Esophagus squamous epithelium (tissue), 5 donors: ENCODE results near the gene ASAP2. TPM values are rescaled to one million over a fixed set of nuclear protein-coding genes. Genes with fewer than 3 reads are reported as not detected.

Source experiments
- DNase-seq: peaks from one replicate; lab custom pipeline; 2025; lab: John Stamatoyannopoulos, UW
- H3K27ac ChIP-seq, 4 donors: fragments of 200-600 bp; sonication (generic); one replicate each; pipeline ENCODE4 v1.5.1; 2016 to 2019; ENCODE audit warnings: mild to moderate bottlenecking in 1 of 4
- H3K27me3 ChIP-seq, 4 donors: fragments of 200-600 bp; sonication (generic); 1 replicate in 3 of 4; 2 replicates in 1 of 4; pipeline versions ENCODE4 v1.5.1 to v1.6.0; 2017 to 2021; ENCODE audit warnings: antibody characterized with exemption in 1 of 4
- H3K36me3 ChIP-seq, 3 donors: fragments of 200-600 bp; sonication (generic); one replicate each; pipeline ENCODE4 v1.5.1; 2016 to 2019
- H3K4me1 ChIP-seq, 3 donors: fragments of 200-600 bp; sonication (generic); one replicate each; pipeline ENCODE4 v1.5.1; 2017 to 2019
- H3K4me3 ChIP-seq, 4 donors: fragments of 200-600 bp; sonication (generic); 1 replicate in 3 of 4; 2 replicates in 1 of 4; pipeline ENCODE4 v1.5.1; 2016 to 2019; ENCODE audit warnings: mild to moderate bottlenecking in 2 of 4, moderate library complexity in 1 of 4
- H3K9me3 ChIP-seq, 3 donors: fragments of 200-600 bp; sonication (generic); one replicate each; pipeline ENCODE4 v1.5.1; 2016 to 2019
- POLR2A ChIP-seq, 4 donors: fragments of 450-650 bp; IDR thresholded peaks; one replicate each; pipeline ENCODE4 v1.6.1; 2017; ENCODE audit warnings: antibody characterized with exemption in 4 of 4, mild to moderate bottlenecking in 4 of 4, moderate library complexity in 3 of 4
- WGBS, 2 donors: methylation state at CpG; one replicate each; pipeline ENCODE4 v1.1.5; 2018; 5-methylcytosine and 5-hydroxymethylcytosine counted together
- intact Hi-C: fragments of 100-400 bp; cut with DNase I; formaldehyde crosslinking; loops from one replicate; pipeline ENCODE4 v1.15.0; 2022
- total RNA-seq, 4 donors: library from RNA; depleted of rRNA; stranded (reverse); fragments of >200 nt; gene quantifications; one replicate each; pipeline ENCODE4 v1.1.0, GENCODE V29; 2016
- TF ChIP-seq, protein P1 (sequence below), 6 experiments: fragments of 450-650 bp in 4 of 6; fragments of 200-600 bp in 2 of 6; sonication (generic) in 2 of 6; IDR thresholded peaks; one replicate each; pipeline ENCODE4 v1.5.1; 2016 to 2019; ENCODE audit warnings: antibody characterized with exemption in 6 of 6, mild to moderate bottlenecking in 4 of 6, moderate library complexity in 4 of 6
- donor health status: DM: yes; HTN: yes; CAD: no.

Gene ASAP2
- total RNA-seq, 4 donors from 2014 or later, result 3.3 to 15.3 (median 6.9) TPM

DNA sequence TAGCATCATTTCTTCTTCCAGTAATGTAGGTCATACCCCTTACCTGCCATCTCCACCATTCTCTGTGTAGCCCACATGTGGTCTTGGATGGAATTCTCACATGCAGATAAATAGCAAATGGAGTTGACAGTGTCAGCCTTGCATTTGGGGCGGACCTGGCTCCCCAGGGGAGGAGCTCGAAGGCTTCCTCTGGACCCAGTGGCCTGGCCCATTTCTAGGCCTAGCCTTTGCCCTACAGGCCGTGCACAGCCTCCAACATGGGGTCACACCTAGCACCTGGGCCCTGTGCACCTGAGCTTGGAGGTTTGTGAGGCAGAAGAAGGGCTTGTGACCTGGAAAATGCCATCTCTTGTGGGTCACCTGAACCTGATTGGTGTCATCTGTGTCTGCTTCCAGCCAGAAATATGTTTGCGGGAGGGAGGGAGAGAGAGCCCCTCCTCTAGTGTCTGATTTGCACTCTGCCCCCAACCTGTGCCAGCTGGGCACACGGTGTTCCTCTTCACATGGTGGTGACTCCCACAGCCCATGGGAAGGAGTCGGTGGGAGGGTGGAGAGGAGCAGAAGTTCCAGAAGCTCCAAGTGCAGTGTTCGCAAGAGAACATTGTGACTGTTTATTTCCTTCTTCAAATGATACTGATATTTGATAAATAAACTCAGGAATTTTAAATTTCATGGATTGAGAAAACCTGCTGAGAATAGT lies 183.7 kb downstream of the ASAP2 start:
- WGBS, 2 donors, result 94 to 100% methylated on average over 2 to 6 of the region's 7 CpGs
- no peak overlapping the region for H3K27ac ChIP-seq
- no peak for DNase-seq
- peaks cover 0 to 32% (median 15%) of the 10 kb centered on the region in 3 donors for H3K4me1 ChIP-seq
- peaks cover 0 to 66% (median 0%) of the 10 kb centered on the region in 3 donors for H3K36me3 ChIP-seq
- TF ChIP-seq, protein P1, sequence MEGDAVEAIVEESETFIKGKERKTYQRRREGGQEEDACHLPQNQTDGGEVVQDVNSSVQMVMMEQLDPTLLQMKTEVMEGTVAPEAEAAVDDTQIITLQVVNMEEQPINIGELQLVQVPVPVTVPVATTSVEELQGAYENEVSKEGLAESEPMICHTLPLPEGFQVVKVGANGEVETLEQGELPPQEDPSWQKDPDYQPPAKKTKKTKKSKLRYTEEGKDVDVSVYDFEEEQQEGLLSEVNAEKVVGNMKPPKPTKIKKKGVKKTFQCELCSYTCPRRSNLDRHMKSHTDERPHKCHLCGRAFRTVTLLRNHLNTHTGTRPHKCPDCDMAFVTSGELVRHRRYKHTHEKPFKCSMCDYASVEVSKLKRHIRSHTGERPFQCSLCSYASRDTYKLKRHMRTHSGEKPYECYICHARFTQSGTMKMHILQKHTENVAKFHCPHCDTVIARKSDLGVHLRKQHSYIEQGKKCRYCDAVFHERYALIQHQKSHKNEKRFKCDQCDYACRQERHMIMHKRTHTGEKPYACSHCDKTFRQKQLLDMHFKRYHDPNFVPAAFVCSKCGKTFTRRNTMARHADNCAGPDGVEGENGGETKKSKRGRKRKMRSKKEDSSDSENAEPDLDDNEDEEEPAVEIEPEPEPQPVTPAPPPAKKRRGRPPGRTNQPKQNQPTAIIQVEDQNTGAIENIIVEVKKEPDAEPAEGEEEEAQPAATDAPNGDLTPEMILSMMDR (IDR thresholded peaks at IDR 0.05), result no peak
- no peak for TF ChIP-seq POLR2A (IDR thresholded peaks at IDR 0.05)
- H3K9me3 ChIP-seq, result no peaks in the 10 kb centered on the region
- H3K4me3 ChIP-seq, result no peak overlapping the region
- intact Hi-C loops, result no loop called here
- H3K27me3 ChIP-seq, result no peaks in the 10 kb centered on the region

DNA sequence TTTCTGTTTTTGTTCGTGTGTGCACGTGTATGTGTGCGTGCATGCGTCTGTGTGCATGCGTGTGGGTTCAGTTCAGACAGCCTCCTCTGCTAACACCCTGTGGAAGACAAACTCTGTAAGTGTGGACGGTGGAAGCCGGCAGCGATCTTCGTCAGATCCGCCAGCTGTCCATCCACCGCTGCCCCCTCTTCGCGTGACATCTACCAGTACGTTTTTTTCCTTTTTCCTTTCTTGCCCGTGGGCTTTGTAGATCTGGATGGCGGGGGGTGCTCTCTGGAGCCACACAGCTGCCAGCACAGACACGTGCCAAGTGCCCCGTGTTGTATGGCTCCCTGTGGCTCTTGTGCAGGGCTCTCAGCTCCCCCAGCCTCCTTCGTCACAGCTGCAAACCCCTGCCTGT lies 184.4 kb downstream of the ASAP2 start:
- H3K36me3 ChIP-seq, result peaks cover 0 to 64% (median 0%) of the 10 kb centered on the region in 3 donors
- no peaks in the 10 kb centered on the region for H3K27me3 ChIP-seq
- intact Hi-C loops, result no loop called here
- H3K4me1 ChIP-seq, result peaks cover 0 to 30% (median 14%) of the 10 kb centered on the region in 3 donors
- no peak overlapping the region for H3K4me3 ChIP-seq
- TF ChIP-seq POLR2A (IDR thresholded peaks at IDR 0.05), result no peak
- no peaks in the 10 kb centered on the region for H3K9me3 ChIP-seq
- no peak for DNase-seq
- WGBS, 2 donors, result 90 to 95% methylated on average over 19 of the region's 19 CpGs
- no peak overlapping the region for H3K27ac ChIP-seq

DNA sequence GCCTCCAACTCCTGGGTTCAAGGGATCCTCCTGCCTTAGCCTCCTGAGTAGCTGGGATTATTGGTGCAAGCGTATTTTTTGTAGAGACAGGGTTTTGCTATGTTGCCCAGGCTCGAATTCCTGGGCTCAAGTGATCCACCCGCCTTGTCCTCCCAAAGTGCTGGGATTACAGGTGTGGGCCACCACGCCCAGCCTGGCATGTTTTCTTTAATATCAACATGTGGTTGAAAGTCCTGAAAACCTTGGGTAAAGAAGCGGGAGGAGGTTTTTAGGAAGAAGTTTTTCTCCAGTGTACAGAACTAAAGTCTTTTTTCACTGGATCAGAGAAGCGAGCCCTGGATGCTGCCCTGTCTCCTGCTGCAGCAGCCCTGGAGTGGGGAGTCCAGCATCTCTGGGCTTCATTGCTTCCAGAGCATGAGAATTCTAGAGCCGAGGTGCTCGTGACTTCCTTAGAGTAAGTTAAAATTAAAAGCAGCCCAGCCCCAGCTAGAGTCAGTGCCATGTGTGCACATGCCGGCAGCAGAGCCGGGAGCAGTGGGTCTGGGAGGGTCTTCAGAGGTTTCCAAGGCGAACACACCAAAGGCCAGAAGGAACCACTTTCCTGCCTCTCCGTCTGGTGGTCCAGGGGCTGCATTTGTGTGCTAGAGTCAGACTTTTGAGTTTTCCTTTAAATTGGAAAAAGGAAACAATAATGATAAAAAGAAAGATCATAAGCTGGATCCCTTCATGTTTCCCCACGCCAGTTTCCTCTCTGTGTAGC lies 185.5 kb downstream of the ASAP2 start:
- Histone ChIP-seq H3K9me3 (no peaks in the 10 kb centered on the region), H3K4me3 (no peak overlapping the region), H3K27me3 (no peaks in the 10 kb centered on the region), H3K4me1 (peaks cover 0 to 19% (median 7%) of the 10 kb centered on the region in 3 donors), H3K36me3 (peaks cover 0 to 71% (median 0%) of the 10 kb centered on the region in 3 donors), H3K27ac (peak overlapping the region in 2 of 4 donors; percentile 58 to 69)
- TF ChIP-seq, protein P1 (IDR thresholded peaks at IDR 0.05), result no peak
- TF ChIP-seq POLR2A (IDR thresholded peaks at IDR 0.05), result no peak
- intact Hi-C loops, result no loop called here
- 79 to 81% methylated on average over 7 to 10 of the region's 13 CpGs for WGBS, 2 donors
- DNase-seq, result no peak

DNA sequence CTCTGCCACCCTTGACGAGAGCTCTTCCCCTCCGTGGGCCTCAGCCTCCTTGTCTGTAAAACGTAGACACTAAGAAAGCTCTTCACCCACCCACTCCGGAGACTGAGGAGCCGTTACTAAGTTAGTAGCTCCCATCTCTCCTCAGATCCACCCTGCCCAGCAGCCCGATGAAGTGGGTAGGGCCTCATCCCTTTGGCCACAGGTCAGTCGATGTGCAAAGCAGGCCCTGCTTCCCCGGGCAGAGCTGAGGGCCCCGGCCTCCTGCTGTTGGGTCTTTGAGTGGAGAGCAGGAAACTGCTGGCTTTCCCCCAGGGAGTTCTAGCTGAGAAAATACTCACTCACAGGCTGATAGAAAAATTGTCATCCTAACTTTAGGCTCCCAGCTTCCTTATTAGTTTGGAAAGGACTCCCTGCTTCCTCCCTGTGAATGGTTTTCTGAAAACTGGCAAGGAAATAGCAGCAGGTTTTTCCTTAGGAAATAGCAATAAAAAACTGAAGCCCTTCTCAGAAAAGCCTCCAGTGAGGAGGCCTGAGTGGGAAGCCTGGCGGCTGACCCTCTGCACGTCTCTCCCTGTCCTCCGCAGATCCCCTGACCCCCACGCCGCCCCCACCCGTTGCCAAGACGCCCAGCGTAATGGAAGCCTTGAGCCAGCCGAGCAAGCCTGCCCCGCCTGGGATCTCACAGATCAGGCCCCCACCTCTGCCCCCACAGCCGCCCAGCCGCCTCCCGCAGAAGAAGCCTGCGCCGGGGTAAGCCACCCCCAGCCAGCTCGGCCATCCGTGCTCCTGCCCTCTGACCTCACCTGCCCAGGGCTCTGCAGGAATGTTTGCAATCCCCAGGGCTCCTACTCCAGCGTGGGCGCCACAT lies 186.5 kb downstream of the ASAP2 start:
- peak overlapping the region; percentile 6 to 78 (median 64) for H3K27ac ChIP-seq
- no peaks in the 10 kb centered on the region for H3K9me3 ChIP-seq
- no peaks in the 10 kb centered on the region for H3K27me3 ChIP-seq
- no peak overlapping the region for H3K4me3 ChIP-seq
- DNase-seq, result no peak
- 63 to 75% methylated on average over 4 to 17 of the region's 28 CpGs for WGBS, 2 donors
- intact Hi-C loops, result no loop called here
- H3K36me3 ChIP-seq, result peaks cover 0 to 63% (median 0%) of the 10 kb centered on the region in 3 donors
- peaks cover 0 to 15% (median 4%) of the 10 kb centered on the region in 3 donors for H3K4me1 ChIP-seq
- TF ChIP-seq POLR2A (IDR thresholded peaks at IDR 0.05), result no peak
- TF ChIP-seq, protein P1 (IDR thresholded peaks at IDR 0.05), result no peak

DNA sequence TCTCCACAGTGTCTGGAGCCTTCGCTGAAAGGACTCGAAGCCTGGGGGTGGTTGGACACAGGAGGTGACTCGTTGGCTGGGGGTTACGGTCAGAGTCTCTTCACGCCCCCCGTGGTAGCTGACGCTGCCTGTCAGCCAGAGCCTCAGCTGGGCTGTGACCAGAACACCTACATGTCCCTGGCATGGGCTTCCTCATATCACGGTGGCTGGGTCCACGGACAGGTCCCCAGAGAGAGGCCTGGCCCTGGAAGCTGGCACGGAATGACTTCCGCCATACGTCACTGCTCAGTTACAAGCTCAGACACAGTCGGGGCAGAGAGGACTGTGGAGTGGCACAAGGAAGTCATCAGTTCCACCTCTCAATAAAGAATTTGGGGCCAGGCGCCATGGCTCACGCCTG lies 188.2 kb downstream of the ASAP2 start:
- Histone ChIP-seq H3K27ac (no peak overlapping the region), H3K27me3 (no peaks in the 10 kb centered on the region), H3K9me3 (no peaks in the 10 kb centered on the region), H3K4me1 (peaks cover 0 to 29% (median 9%) of the 10 kb centered on the region in 3 donors), H3K36me3 (peaks cover 0 to 46% (median 0%) of the 10 kb centered on the region in 3 donors), H3K4me3 (no peak overlapping the region)
- TF ChIP-seq, protein P1 (IDR thresholded peaks at IDR 0.05), result no peak
- TF ChIP-seq POLR2A (IDR thresholded peaks at IDR 0.05), result no peak
- no peak for DNase-seq
- WGBS, 2 donors, result 95 to 100% methylated on average over 1 to 9 of the region's 15 CpGs
- intact Hi-C loops, result no loop called here
